LoVo (cell line): ENCODE data around the gene FBXO44.

Experiments
- DNase-seq: peaks from one replicate; pipeline ENCODE4 v3.0.0-alpha.2; 2016; ENCODE audit warnings: low spot score

The FBXO44 gene

GRCh38 chr1:11708554-11709350 lies 54.1 kb downstream of the FBXO44 start:
- no peak for DNase-seq

GRCh38 chr1:11711490-11711889 lies 56.8 kb downstream of the FBXO44 start:
- no peak for DNase-seq

- DNase-seq, result no peak
These were observed 57.6 kb downstream of the FBXO44 start for GRCh38 chr1:11712285-11712684.
